A549 (cell line): Measurements from ENCODE around the gene TNFSF8. TPM values are rescaled to one million over a fixed set of nuclear protein-coding genes. Genes with fewer than 3 reads are reported as not detected.

ENCODE experiments used
- ATAC-seq, 2 experiments: fragments of 200-7000 bp in 1 of 2; fragments of >200 bp in 1 of 2; cut with Nextera tagmentation in 1 of 2; cut with Tn5 transposase in 1 of 2; 3 replicates each; pipeline versions ENCODE4 v1.8.0 to v1.9.1; 2018 to 2020; ENCODE audit warnings: mild to moderate bottlenecking in 1 of 2, moderate library complexity in 1 of 2
- CTCF ChIA-PET: fragments of 300-600 bp; sonication (Branson Sonifier 250); formaldehyde crosslinking; extraction: SDS; loops from one replicate; lab custom pipeline; 2021; ENCODE audit warnings: antibody characterized with exemption, inconsistent platforms; lab: Yijun Ruan, JAX
- POLR2A ChIA-PET: fragments of 350-600 bp; formaldehyde crosslinking; extraction: SDS; loops from one replicate; lab custom pipeline; 2021; ENCODE audit warnings: antibody characterized with exemption, inconsistent platforms; lab: Yijun Ruan, JAX
- DNase-seq, 2 experiments: peaks; one replicate each; pipeline versions ENCODE4 v3.0.0 to v3.0.0-alpha.2; 2011 to 2016; ENCODE audit warnings: low read depth in 1 of 2, low spot score in 1 of 2
- FAIRE-seq: peaks from 2 replicates; lab custom pipeline; 2011; peaks lifted over from hg19 to GRCh38; lab: Jason Lieb, UNC
- H3K27ac ChIP-seq, 2 experiments: fragments of >200 bp; sonication (Bioruptor Twin); formaldehyde crosslinking; 3 replicates each; pipeline ENCODE4 v1.5.1; 2016 to 2017
- H3K4me1 ChIP-seq: fragments of >200 bp; sonication (Bioruptor Twin); formaldehyde crosslinking; 3 replicates; pipeline ENCODE4 v1.6.1; 2016
- H3K4me2 ChIP-seq: fragments of >200 bp; sonication (Bioruptor Twin); formaldehyde crosslinking; 3 replicates; pipeline ENCODE4 v1.6.1; 2016
- H3K4me3 ChIP-seq: fragments of >200 bp; sonication (Bioruptor Twin); formaldehyde crosslinking; 3 replicates; pipeline ENCODE4 v1.5.1; 2016
- H3K9me3 ChIP-seq: fragments of >200 bp; sonication (Bioruptor Twin); formaldehyde crosslinking; 3 replicates; pipeline ENCODE4 v1.6.1; 2016
- ATOH8 ChIP-seq: fragments of 250-450 bp; sonication (Bioruptor Pico); IDR thresholded peaks from 2 replicates; pipeline ENCODE4 v1.5.0; 2020; ENCODE audit warnings: low read depth, mild to moderate bottlenecking, moderate library complexity
- BCL3 ChIP-seq: fragments of >200 bp; sonication (Bioruptor Twin); formaldehyde crosslinking; IDR thresholded peaks from 3 replicates; pipeline ENCODE4 v1.6.1; 2016
- CEBPB ChIP-seq, 2 experiments: fragments of >200 bp in 1 of 2; sonication (Bioruptor Twin) in 1 of 2; formaldehyde crosslinking in 1 of 2; IDR thresholded peaks; 2 replicates each; pipeline ENCODE4 v1.6.1; 2012 to 2016
- CHD4 ChIP-seq: fragments of 200-600 bp; sonication (generic); IDR thresholded peaks from 2 replicates; pipeline ENCODE4 v1.6.1; 2016; ENCODE audit warnings: antibody characterized with exemption, mild to moderate bottlenecking, borderline replicate concordance
- EHMT2 ChIP-seq: fragments of 200-600 bp; sonication (generic); IDR thresholded peaks from 2 replicates; pipeline ENCODE4 v1.6.1; 2016; ENCODE audit warnings: antibody characterized with exemption, low read depth, mild to moderate bottlenecking, moderate library complexity
- FOXS1 ChIP-seq: fragments of 250-450 bp; sonication (Bioruptor Pico); IDR thresholded peaks from 2 replicates; pipeline ENCODE4 v1.5.0; 2020; ENCODE audit warnings: mild to moderate bottlenecking, moderate library complexity
- HES2 ChIP-seq: fragments of >200 bp; sonication (Bioruptor Twin); formaldehyde crosslinking; IDR thresholded peaks from 2 replicates; pipeline ENCODE4 v1.6.1; 2016
- MAX ChIP-seq: IDR thresholded peaks from 2 replicates; pipeline ENCODE4 v1.6.1; 2012
- MAZ ChIP-seq: fragments of 150-350 bp; IDR thresholded peaks from 2 replicates; pipeline ENCODE4 v1.6.1; 2014; ENCODE audit warnings: antibody characterized with exemption, low read depth, low read length, borderline replicate concordance
- MYC ChIP-seq: IDR thresholded peaks from 2 replicates; pipeline ENCODE4 v1.6.1; 2012; ENCODE audit warnings: mild to moderate bottlenecking, inconsistent platforms, low read length, improper control_type of control experiment, borderline replicate concordance
- PBX3 ChIP-seq: IDR thresholded peaks from 2 replicates; pipeline ENCODE4 v1.6.1; 2012
- PHF8 ChIP-seq: fragments of 200-600 bp; sonication (generic); IDR thresholded peaks from 2 replicates; pipeline ENCODE4 v1.6.1; 2016; ENCODE audit warnings: low read depth, mild to moderate bottlenecking, antibody characterized with exemption, moderate library complexity, borderline replicate concordance
- REST ChIP-seq: fragments of 200-600 bp; sonication (generic); IDR thresholded peaks from 2 replicates; pipeline ENCODE4 v1.6.1; 2016; ENCODE audit warnings: antibody characterized with exemption, mild to moderate bottlenecking, moderate library complexity
- RNF2 ChIP-seq: fragments of 200-600 bp; sonication (generic); IDR thresholded peaks from 2 replicates; pipeline ENCODE4 v1.6.1; 2016; ENCODE audit warnings: low read depth, mild to moderate bottlenecking, antibody characterized with exemption, moderate library complexity, borderline replicate concordance
- USF2 ChIP-seq: fragments of 450-650 bp; IDR thresholded peaks from 2 replicates; pipeline ENCODE4 v1.6.1; 2014; ENCODE audit warnings: antibody characterized with exemption
- ZFP36 ChIP-seq: fragments of 450-650 bp; IDR thresholded peaks from 2 replicates; pipeline ENCODE4 v1.6.1; 2014; ENCODE audit warnings: borderline replicate concordance; ENCODE audit not compliant: partially characterized antibody
- ZNF302 ChIP-seq: fragments of 250-450 bp; sonication (Bioruptor Pico); IDR thresholded peaks from 2 replicates; pipeline ENCODE4 v1.9.0; 2021; ENCODE audit warnings: inconsistent platforms, mild to moderate bottlenecking, moderate library complexity
- WGBS: methylation state at CpG from one replicate; pipeline ENCODE4 v1.1.6; 2017; ENCODE audit errors: missing lambda C conversion rate; 5-methylcytosine and 5-hydroxymethylcytosine counted together
- polyA plus RNA-seq, 4 experiments: library from polyadenylated mRNA; depleted of rRNA in 3 of 4; stranded (reverse); fragments of >200 nt; fragmentation: RNase III in 1 of 4; extraction: RNeasy Plus Mini Kit Qiagen cat#74134 plus additional on column Dnase treatment in 1 of 4; gene quantifications; 2 replicates in 3 of 4; 3 replicates in 1 of 4; pipeline ENCODE4 v1.2.3, GENCODE V29; 2011 to 2017

Gene TNFSF8
- polyA plus RNA-seq, 2 of the 4 experiments (the other 2 are of a cell fraction) = not detected

- WGBS = 85% methylated on average over 4 of the region's 4 CpGs
- no peak overlapping the region for H3K4me3 ChIP-seq
- POLR2A ChIA-PET = no interaction called here
- ATAC-seq (no peak), DNase-seq (no peak)
- CTCF ChIA-PET = interaction anchor here (0.8 to 13.9 kb wide), 21 partner anchors 8 to 613 kb away, joined by 3 to 271 read pairs (median 4); partner anchors contain the start of genes ATP6V1G1, TEX48 and TNFSF8
- H3K9me3 ChIP-seq = no peaks in the 10 kb centered on the region
- H3K4me2 ChIP-seq = no peak overlapping the region
- no peak for TF ChIP-seq ATOH8 (CRISPR knock-in tag)
- no peak for TF ChIP-seq ZNF302
- no peak for TF ChIP-seq EHMT2
- no peak for TF ChIP-seq ZFP36
- TF ChIP-seq MYC = no peak
- no peak for TF ChIP-seq BCL3
- no peak for TF ChIP-seq PBX3
- TF ChIP-seq REST = no peak
- no peak for TF ChIP-seq USF2
- no peak for TF ChIP-seq HES2
- no peak for TF ChIP-seq MAZ
- no peak for TF ChIP-seq CHD4
- no peak for TF ChIP-seq RNF2
- TF ChIP-seq, all 56 proteins: peak for 0
- H3K27ac ChIP-seq = no peak overlapping the region
- FAIRE-seq = no peak
- peaks cover 25% of the 10 kb centered on the region for H3K4me1 ChIP-seq
These were observed 16.7 kb downstream of the TNFSF8 start for GRCh38 chr9:114913656-114914055.

- ChIA-PET CTCF (interaction anchor here (1.0 to 13.9 kb wide), 19 partner anchors 8 to 613 kb away, joined by 3 to 271 read pairs (median 4); partner anchors contain the start of genes TEX48 and TNFSF8), POLR2A (no interaction called here)
- H3K4me3 ChIP-seq = no peak overlapping the region
- H3K9me3 ChIP-seq = no peaks in the 10 kb centered on the region
- DNase-seq = no peak
- H3K4me2 ChIP-seq = no peak overlapping the region
- no peak overlapping the region for H3K27ac ChIP-seq
- no peak for TF ChIP-seq PHF8
- no peak for TF ChIP-seq MAX
- no peak for TF ChIP-seq CEBPB (IDR thresholded peaks at IDR 0.05)
- TF ChIP-seq FOXS1 (CRISPR knock-in tag) = no peak
- TF ChIP-seq ZFP36 = no peak
- TF ChIP-seq, all 56 proteins: peak for 0
- WGBS = 87% methylated on average over 4 of the region's 5 CpGs
- FAIRE-seq = no peak
- H3K4me1 ChIP-seq = peaks cover 29% of the 10 kb centered on the region
- ATAC-seq = no peak
These were observed 17.2 kb downstream of the TNFSF8 start for GRCh38 chr9:114913217-114913616.
